Renal pelvis (tissue), 4 donors: Measurements from ENCODE around the gene TUBGCP5. TPM values are rescaled to one million over a fixed set of nuclear protein-coding genes. Genes with fewer than 3 reads are reported as not detected.

Experiments
- DNase-seq: peaks from one replicate; pipeline ENCODE4 v3.0.0-alpha.2; 2013
- polyA plus RNA-seq, 3 donors: library from polyadenylated mRNA; unstranded; fragments of 120-200 nt; gene quantifications; one replicate each; pipeline ENCODE4 v1.2.1, GENCODE V29; 2013; ENCODE audit not compliant: insufficient read length in 3 of 3

The TUBGCP5 gene
- polyA plus RNA-seq, 3 donors: 20.0 to 37.1 (median 32.9) TPM

DNA sequence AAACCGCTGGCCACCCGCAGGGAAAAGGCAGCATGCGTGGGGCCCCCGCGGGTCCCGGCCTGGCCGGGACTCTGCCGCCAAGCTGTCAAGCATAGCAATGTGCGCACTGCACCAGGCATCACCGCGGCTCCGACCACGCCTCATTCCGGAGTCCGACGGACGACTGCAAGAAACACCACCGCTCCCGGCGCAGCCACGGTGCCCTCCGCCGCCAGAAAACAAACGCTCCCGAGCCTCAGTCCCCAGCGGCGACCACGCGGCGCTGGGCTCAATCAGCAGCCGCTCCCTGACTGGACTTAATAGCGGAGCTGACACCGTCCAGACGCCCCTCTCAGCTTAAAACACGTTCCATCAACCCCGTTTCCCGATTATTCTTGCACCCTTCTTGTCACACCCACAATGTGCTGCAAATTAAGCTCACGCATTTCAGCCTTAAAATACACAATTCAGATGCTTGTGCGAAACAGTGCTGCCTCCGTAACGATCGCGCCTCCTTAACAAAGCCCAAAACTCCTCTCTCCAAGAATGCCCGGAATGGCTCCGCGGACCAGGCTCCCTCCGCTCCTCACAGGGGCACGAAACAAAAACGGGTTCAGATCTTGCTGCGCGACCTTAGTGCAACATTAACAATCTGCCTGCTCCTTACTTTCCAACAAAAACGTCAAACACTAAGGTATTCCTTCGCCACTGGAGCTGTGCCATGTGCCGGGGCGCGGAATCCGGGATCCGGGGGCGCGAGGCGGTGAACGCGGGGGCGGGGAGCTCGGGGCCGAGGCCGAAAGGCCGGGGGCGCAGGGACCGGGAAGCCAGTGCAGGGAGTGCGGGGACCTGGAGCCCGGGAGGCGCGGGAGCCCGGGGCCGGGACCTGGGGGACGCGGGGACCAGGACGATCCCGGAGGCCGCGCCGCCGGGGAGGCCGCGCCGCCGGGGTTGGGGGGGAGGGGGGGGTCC lies 59.9 kb downstream of the TUBGCP5 start:
- peak; percentile 55 for DNase-seq

- no peak for DNase-seq
Measured at GRCh38 chr15:22978691-22979237, 60.6 kb downstream of the TUBGCP5 start.

DNA sequence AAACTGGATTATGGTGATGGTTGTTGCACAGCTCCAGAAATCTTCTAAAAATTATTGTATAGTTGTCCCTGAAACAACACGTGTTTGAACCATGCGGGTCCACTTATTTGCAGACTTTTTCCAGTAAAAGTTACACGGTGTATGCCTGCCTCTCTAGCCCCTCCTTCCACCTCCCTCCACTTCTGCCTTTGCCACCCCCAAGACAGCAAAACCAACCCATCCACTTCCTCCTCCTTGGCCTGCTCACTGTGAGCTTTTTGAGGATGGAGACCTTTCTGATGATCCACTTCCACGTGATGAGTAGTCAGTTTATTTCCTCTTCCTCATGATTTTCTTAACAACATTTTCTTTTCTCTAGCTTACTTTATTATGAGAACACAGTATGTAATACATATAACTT lies 64.6 kb downstream of the TUBGCP5 start:
- DNase-seq: no peak

DNA sequence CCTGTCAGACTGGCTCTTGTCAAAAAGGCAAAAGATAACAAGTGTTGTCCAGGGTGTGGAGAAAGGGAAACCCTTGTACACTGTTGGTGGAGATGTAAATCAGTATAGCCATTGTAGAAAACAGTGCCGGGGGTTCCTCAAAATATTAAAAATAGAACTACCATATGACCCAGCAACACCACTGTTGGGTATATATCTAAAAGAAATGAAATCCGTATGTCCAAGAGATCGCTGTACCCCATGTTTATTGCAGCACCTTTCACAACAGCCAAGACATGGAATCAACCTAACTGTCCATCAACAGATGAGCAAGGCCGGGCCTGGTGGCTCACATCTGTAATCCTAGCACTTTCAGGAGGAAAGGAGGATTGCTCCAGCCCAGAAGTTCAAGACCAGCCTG lies 65.4 kb downstream of the TUBGCP5 start:
- DNase-seq: no peak

DNA sequence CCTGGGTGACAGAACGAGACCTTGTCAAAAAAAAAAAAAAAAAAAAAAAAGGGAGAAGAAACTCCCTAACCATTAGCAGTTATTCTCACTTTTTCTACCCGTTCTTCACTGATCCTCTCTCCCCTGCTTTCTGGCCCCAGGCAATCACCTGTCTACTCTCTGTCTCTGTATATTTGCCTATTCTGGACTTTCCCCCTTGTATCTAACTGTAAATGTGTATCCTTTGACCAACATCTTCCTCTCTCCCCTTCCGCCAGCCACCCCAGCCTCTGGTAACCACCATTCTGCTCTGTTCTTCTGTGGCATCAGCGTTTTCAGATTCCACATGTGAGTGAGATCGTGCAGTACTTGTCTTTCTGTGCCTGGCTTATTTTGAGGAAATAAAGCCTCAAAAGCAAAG lies 66.1 kb downstream of the TUBGCP5 start:
- DNase-seq: no peak

GRCh38 chr15:22969489-22969888 lies 69.9 kb downstream of the TUBGCP5 start:
- DNase-seq: no peak

GRCh38 chr15:22968366-22968765 lies 71.0 kb downstream of the TUBGCP5 start:
- no peak for DNase-seq

DNA sequence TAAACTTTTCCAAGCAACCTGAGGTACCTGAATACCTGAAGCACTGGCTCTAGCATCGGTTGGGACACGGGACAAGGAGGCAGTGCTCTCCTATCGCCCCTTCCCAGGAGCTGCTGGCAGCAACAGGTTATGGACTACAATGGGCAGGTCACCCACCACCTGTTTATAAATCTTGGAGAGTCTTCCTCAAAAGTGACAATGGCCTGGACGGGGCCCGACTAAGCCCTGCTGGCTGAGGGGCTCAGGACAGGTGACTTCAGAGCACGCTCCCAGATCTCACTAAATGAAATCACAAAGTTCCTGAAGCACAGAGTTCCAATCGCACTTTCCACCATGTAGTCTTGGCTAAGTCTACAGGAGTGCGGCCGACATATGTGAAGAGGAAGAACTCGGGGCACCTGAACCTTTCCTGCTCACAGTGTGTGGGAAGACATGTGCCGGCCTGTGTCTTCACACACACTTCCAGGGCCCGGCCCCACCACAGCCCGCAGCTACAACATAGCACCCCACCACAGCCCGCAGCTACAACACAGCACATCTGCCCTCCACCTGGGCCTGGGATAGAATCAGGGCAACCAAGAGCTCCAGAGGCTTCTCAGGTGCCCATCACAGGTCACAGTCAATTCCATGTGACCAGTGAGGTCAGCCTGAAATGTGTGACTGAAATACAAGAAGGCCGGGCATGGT lies 72.1 kb downstream of the TUBGCP5 start:
- no peak for DNase-seq

- no peak for DNase-seq
Measured at GRCh38 chr15:22966321-22967083, 72.9 kb downstream of the TUBGCP5 start.

GRCh38 chr15:22963641-22964040 lies 75.7 kb downstream of the TUBGCP5 start:
- DNase-seq: no peak

GRCh38 chr15:22962611-22963010 lies 76.8 kb downstream of the TUBGCP5 start:
- no peak for DNase-seq

DNA sequence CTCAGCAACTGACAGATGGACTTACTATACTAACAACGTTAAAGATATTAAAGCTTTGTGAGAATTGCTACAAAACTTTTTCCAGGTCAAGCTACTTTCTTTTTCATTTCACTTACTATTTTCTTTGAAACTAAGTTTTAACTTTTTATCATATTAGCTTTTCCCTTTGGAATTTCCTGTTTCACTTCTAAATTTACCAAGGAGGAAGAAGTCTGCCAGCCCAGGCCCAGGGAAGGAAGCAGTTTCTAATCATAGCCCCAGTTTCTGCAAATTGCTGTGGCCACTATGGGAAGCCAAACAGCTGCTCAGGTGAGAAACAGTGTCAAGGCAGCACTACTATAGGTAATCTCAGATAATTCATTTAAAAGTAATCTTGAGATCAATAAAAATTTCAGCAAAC lies 77.6 kb downstream of the TUBGCP5 start:
- DNase-seq: no peak

DNA sequence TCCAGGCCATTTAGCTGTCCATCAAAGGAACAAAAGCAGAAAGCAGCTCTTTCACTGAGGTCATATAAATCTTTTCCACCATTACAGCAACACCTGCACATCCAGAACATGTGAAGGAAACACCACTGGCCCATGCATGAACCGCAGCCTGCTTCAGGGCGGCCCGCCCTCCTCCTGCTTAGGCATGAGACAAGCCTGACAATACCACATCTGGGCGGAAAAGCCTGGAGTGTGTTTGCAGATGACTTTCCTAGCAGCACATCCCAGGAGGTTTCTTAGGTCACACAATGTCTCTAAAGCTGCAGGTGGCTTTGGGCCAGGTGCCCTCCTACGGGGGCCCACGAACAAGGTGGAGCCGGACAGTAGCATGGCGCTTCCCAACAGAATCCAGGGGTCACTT lies 78.8 kb downstream of the TUBGCP5 start:
- DNase-seq: no peak

DNA sequence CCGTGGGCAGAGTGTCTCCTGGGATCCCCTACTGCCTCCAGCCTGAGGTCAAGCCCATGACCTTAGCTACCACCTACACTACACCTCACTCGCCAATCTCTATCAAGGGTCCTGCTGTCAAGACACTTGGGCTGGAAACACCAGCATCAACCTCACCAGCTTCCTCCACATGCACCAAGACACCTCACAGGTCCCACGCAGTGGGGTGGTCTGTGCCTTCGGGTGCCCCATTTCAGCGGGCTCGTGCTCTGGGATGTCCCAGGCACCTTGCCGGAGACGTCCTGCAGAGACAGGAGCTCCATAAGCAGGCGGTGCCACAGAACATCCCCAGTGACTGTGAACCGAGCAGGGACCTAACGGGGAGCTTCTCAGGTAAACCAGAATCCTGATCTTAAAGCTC lies 79.2 kb downstream of the TUBGCP5 start:
- no peak for DNase-seq

GRCh38 chr15:22959321-22960101 lies 79.9 kb downstream of the TUBGCP5 start:
- DNase-seq: no peak

DNA sequence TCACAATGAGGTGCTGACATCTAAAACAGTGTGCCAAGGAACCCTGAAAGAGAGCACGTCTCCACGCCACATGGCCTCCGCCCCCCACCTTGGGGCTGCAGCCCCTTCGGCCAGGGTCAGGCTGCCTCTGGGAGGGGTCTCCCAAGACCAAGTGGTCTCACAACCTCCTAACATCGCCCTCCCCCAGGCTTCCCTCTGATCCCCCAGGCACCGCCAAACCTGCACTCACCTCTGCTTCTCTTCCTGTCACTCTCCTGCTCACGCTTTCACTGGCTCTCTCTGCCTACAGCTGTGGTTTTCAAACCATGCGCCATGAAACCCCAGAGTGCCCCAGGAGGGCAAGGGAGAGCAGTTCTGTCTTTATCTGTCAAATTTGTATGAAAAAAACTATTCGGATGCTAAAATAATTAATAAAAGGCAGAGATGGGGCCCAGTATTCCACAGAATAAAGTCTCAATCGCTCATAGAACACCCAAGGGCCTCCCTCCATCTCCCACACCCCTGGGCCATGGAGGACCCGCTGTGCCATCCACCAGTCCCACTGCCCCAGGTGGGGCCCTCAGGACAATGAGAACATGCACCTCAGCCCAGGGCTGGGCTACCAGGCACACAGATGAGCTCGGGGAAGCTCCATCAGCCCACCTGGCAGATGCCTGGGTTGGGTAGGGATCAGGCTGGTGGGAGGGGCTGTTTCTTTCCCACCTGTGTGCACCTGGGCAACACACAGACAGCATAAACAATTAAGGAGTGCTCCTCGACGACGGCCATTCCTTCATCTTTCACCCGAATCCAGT lies 80.7 kb downstream of the TUBGCP5 start:
- DNase-seq: no peak

DNA sequence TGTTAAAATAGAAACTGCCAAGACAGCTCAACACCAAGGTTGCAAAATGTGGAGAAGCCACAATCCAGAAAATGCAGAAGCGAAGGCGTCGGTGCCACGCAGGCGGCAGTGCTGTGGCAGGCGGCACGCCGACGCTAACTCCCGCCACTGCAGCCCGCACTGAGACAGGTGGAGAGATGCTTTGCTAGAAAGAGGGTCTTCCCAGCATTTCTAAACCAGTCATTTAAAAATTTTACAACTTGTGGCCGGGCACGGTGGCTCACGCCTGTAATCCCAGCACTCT lies 82.5 kb downstream of the TUBGCP5 start:
- no peak for DNase-seq

GRCh38 chr15:22956257-22956977 lies 83.0 kb downstream of the TUBGCP5 start:
- DNase-seq: no peak

- DNase-seq: no peak
Measured at GRCh38 chr15:22955544-22956119, 83.7 kb downstream of the TUBGCP5 start.
